Measurements from ENCODE around the gene TP53BP2.

The TP53BP2 gene

GRCh38 chr1:223861904-223862303, 16.2 kb upstream of the TP53BP2 start:
- no peak overlapping the region for H3K4me3 ChIP-seq (ENCODE audit: low read depth, low read length)
- TF ChIP-seq CTCF (IDR thresholded peaks at IDR 0.05; ENCODE audit: control insufficient read depth, extremely low read depth, insufficient read depth) = no peak
- no peak for DNase-seq (ENCODE audit: low read depth)

- TF ChIP-seq CTCF (IDR thresholded peaks at IDR 0.05; ENCODE audit: control insufficient read depth, extremely low read depth, insufficient read depth) = no peak
- DNase-seq (ENCODE audit: low read depth) = peak; percentile 71
- no peak overlapping the region for H3K4me3 ChIP-seq (ENCODE audit: low read depth, low read length)
Measured at GRCh38 chr1:223860051-223860622, 14.4 kb upstream of the TP53BP2 start.

GRCh38 chr1:223859058-223859457, 13.3 kb upstream of the TP53BP2 start:
- no peak for DNase-seq (ENCODE audit: low read depth)
- no peak for TF ChIP-seq CTCF (IDR thresholded peaks at IDR 0.05; ENCODE audit: control insufficient read depth, extremely low read depth, insufficient read depth)
- H3K4me3 ChIP-seq (ENCODE audit: low read depth, low read length) = no peak overlapping the region

GRCh38 chr1:223856386-223856785, 10.6 kb upstream of the TP53BP2 start:
- no peak overlapping the region for H3K4me3 ChIP-seq (ENCODE audit: low read depth, low read length)
- DNase-seq (ENCODE audit: low read depth) = no peak
- TF ChIP-seq CTCF (IDR thresholded peaks at IDR 0.05; ENCODE audit: control insufficient read depth, extremely low read depth, insufficient read depth) = no peak

- H3K4me3 ChIP-seq (ENCODE audit: low read depth, low read length) = no peak overlapping the region
- no peak for TF ChIP-seq CTCF (IDR thresholded peaks at IDR 0.05; ENCODE audit: control insufficient read depth, extremely low read depth, insufficient read depth)
- no peak for DNase-seq (ENCODE audit: low read depth)
Measured at GRCh38 chr1:223853748-223854147, 8.0 kb upstream of the TP53BP2 start.

- TF ChIP-seq CTCF (IDR thresholded peaks at IDR 0.05; ENCODE audit: control insufficient read depth, extremely low read depth, insufficient read depth) = no peak
- no peak for DNase-seq (ENCODE audit: low read depth)
- H3K4me3 ChIP-seq (ENCODE audit: low read depth, low read length) = no peak overlapping the region
Measured at GRCh38 chr1:223853275-223853674, 7.5 kb upstream of the TP53BP2 start.

- no peak overlapping the region for H3K4me3 ChIP-seq (ENCODE audit: low read depth, low read length)
- no peak for DNase-seq (ENCODE audit: low read depth)
- TF ChIP-seq CTCF (IDR thresholded peaks at IDR 0.05; ENCODE audit: control insufficient read depth, extremely low read depth, insufficient read depth) = no peak
Measured at GRCh38 chr1:223852337-223852736, 6.6 kb upstream of the TP53BP2 start.
